GM19193 (cell line): Measurements from ENCODE around the gene ADAMTS19.

Source experiments
- POLR2A ChIP-seq: IDR thresholded peaks from 4 replicates; pipeline ENCODE4 v1.6.1; 2011; ENCODE audit not compliant: insufficient read depth, insufficient read length; ENCODE audit errors: extremely low read depth

ADAMTS19 gene

DNA sequence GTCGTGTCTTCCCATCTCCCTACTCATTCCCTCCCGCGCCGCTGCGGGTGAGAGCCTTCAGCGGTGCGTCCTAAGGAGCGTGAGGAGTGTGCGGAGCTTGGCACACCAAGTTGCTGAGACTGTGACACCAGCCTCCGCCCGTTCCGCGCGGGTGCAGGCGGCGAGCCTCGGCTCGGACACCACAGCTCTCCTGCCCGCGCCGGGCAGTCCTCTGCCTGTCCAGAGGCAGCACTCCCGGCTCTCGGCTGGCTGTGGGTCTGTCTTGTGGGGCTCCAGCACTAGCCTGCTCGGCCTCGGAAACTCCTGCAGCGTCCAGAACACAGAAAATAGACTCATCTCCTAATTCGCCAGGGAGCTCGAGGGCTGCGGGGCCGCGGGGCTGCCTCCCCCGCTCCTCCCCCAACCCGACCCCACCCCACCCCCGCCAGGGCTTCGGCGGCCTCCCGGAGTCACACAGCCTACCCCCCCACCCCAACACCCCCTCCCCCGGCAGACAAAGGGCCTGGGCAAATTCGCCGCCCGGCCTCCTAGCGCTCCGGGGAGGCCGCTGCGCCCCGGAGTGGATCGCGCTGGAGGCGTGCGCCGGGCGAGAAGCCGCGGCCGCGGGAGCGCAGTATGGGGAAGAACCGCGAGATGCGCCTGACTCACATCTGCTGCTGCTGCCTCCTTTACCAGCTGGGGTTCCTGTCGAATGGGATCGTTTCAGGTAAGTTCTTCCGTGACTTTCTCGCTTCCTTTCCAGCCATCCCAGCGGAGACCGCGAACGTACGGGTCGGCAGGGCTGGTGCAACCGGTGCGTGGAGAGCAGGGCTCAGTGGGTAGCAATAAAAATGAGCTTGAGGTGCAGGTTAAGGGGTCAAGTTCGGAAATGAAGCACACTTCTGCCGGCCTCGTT lies at the start of gene ADAMTS19:
Gene ADAMTS19 (plus strand): TSS at position 522 of the 895 bp plus-strand sequence. CDS start 94 bp downstream, at position 616.
- no peak for TF ChIP-seq POLR2A

GRCh38 chr5:129410488-129410887 lies 49.6 kb upstream of the ADAMTS19 start:
- no peak for TF ChIP-seq POLR2A

DNA sequence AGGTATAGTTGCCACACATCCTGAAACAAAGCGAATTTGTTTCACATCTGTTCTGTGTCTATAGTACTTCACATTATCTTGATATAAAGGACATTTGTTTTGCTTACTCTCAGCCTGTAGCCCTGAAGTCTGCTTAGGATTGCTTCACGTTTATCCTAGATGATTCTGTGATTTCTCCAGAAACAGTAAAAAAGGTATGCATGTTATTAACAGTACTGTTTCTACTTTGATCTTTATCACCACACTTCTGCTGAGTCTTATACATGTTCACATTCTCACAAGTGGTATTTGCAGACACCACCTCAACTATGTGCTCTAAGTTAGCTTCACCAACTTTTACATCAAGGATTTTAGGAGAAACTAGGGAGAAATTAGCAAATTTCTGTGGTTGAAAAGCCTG lies 47.4 kb upstream of the ADAMTS19 start:
- no peak for TF ChIP-seq POLR2A

DNA sequence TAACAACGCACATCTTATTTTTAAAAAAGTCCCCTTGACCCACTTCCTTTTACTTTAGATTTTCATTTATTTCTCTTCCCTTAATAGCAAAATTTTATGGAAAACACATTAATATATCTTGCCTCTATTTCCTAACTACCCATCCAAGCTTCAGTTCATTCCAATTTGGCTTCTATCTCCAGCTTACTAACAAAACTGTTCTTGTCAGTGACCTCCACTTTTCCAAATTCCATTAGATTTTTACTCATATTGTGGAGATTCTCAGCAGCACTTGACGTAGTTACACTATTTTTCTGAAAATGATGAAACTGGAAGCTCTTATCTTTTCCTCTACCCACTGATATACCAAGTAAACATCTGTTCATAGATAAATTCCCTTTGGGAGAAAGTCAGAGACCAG lies 46.5 kb upstream of the ADAMTS19 start:
- TF ChIP-seq POLR2A: no peak

- TF ChIP-seq POLR2A: no peak
Measured at GRCh38 chr5:129419292-129419691, 40.8 kb upstream of the ADAMTS19 start.

- no peak for TF ChIP-seq POLR2A
Measured at GRCh38 chr5:129425031-129425430, 35.1 kb upstream of the ADAMTS19 start.

GRCh38 chr5:129426071-129426470 lies 34.0 kb upstream of the ADAMTS19 start:
- no peak for TF ChIP-seq POLR2A

- TF ChIP-seq POLR2A: no peak
Measured at GRCh38 chr5:129431406-129431805, 28.7 kb upstream of the ADAMTS19 start.

DNA sequence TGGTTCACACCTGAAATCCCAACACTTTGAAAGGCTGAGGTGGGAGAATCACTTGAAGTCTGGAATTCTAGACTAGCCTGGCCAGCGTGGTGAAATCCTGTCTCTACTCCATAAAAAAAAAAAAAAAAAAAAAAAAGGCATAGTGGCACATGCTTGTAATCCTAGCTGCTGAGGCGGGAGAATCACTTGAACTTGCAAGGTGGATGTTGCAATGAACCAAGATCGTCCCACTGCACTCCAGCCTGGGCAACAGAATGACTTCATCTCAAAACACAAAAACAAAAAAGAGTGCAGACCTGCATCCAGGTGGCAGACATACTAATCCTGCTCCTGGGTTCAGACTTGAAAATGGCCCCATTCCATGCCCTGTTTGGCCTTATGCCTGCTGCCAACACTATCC lies 21.8 kb upstream of the ADAMTS19 start:
- TF ChIP-seq POLR2A: no peak

GRCh38 chr5:129440424-129440823 lies 19.7 kb upstream of the ADAMTS19 start:
- TF ChIP-seq POLR2A: no peak

GRCh38 chr5:129441096-129441495 lies 19.0 kb upstream of the ADAMTS19 start:
- TF ChIP-seq POLR2A: no peak

DNA sequence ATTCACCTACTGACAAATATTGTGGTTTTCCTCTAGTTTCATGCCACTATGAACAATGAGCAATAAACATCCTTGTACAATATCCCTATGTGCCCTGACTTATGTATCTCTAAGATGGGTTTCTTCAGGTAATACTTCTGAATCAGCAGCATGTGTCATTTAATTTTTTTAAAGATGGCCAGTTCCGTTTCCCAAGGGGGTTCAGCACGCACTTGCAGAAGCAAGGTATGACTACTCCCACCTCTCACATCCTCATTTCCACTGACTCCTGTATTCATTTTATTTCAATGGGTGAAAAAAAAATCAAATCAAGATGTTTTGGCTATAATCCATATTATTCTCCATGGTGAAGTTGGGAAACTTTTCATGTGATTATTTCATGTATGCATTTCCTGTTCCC lies 14.7 kb upstream of the ADAMTS19 start:
- no peak for TF ChIP-seq POLR2A

GRCh38 chr5:129447968-129448367 lies 12.1 kb upstream of the ADAMTS19 start:
- TF ChIP-seq POLR2A: no peak

DNA sequence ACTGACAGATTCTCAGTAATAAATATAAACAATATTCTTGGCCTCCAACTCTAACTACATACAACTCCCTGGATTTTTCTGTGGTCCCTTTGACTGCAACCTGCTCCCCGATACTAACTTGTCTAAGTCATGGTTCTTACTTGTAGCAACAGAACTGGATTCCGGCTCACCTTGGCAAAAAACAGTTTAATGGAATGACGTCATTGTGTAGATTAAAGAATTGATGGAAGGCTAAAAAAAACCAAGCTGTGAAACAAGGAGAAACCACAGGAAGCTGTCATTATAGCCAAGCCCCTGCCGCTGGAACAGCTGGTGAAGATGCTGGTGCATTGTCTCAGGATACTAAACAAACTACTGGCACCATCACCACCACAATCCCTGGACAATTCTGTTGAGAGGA lies 11.4 kb upstream of the ADAMTS19 start:
- TF ChIP-seq POLR2A: no peak

DNA sequence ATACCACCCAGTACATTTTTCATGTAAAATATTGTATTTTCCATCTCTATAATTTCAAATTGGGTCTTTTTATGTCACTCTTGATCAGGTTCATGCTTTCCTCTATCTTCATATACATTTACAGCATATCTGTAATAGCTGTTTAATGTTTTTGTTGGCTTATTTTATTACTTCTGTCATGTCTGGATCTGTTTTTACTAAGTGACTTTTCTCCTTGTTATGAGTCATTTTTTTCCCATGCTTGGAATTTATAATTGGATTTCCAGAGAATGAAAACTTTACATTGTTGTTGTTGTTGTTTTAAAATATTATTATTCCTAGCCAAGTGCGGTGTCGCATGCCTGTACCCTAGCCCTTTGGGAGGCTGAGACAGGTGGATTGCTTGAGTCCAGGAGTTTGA lies 5.6 kb upstream of the ADAMTS19 start:
- no peak for TF ChIP-seq POLR2A

GRCh38 chr5:129459450-129459776 lies 685 bp upstream of the ADAMTS19 start:
- no peak for TF ChIP-seq POLR2A

GRCh38 chr5:129460672-129460935 lies 506 bp downstream of the ADAMTS19 start:
- no peak for TF ChIP-seq POLR2A
